K562 (cell line): Measurements from ENCODE around the gene MDM4. TPM values are rescaled to one million over a fixed set of nuclear protein-coding genes. Genes with fewer than 3 reads are reported as not detected.

Experiments used
- CREBBP ChIP-seq: IDR thresholded peaks from one replicate; pipeline ENCODE4 v1.6.1; 2012; ENCODE audit warnings: low read depth, mild to moderate bottlenecking, control low read depth, inconsistent platforms, low read length
- E2F4 ChIP-seq: sonication (generic); formaldehyde crosslinking; IDR thresholded peaks from 2 replicates; pipeline ENCODE4 v1.8.0; 2022; ENCODE audit warnings: mild to moderate bottlenecking, low read depth, missing genetic modification reagents
- E4F1 ChIP-seq: fragments of 250-450 bp; sonication (Bioruptor Pico); IDR thresholded peaks from 2 replicates; pipeline ENCODE4 v1.5.0; 2021; ENCODE audit warnings: mild to moderate bottlenecking, borderline replicate concordance
- ELF2 ChIP-seq: fragments of 250-450 bp; sonication (Bioruptor Pico); IDR thresholded peaks from 2 replicates; pipeline ENCODE4 v1.5.0; 2021; ENCODE audit warnings: mild to moderate bottlenecking
- MEF2D ChIP-seq: conservative IDR thresholded peaks from 2 replicates; pipeline ENCODE4 v1.6.1; 2016; ENCODE audit warnings: low read depth, missing genetic modification characterization, missing compliant biosample characterization
- MEIS2 ChIP-seq: fragments of 450-650 bp; IDR thresholded peaks from 2 replicates; pipeline ENCODE4 v1.6.1; 2014; ENCODE audit warnings: mild to moderate bottlenecking; ENCODE audit not compliant: partially characterized antibody
- MTA3 ChIP-seq: fragments of 450-650 bp; formaldehyde crosslinking; IDR thresholded peaks from 2 replicates; pipeline ENCODE4 v1.6.1; 2017; ENCODE audit warnings: mild to moderate bottlenecking, borderline replicate concordance
- NFATC3 ChIP-seq: fragments of 450-650 bp; IDR thresholded peaks from 2 replicates; pipeline ENCODE4 v1.6.1; 2017; ENCODE audit warnings: mild to moderate bottlenecking
- NKRF ChIP-seq: fragments of 450-650 bp; IDR thresholded peaks from 2 replicates; pipeline ENCODE4 v1.6.1; 2016; ENCODE audit warnings: borderline replicate concordance
- NR1H2 ChIP-seq: sonication (generic); formaldehyde crosslinking; IDR thresholded peaks from 2 replicates; pipeline ENCODE4 v1.4.0; 2020; ENCODE audit warnings: mild to moderate bottlenecking, missing genetic modification reagents
- PCBP1 ChIP-seq: fragments of 200-400 bp; formaldehyde crosslinking; IDR thresholded peaks from 2 replicates; pipeline ENCODE4 v1.6.1; 2018; ENCODE audit warnings: mild to moderate bottlenecking, low read depth, low read length; ENCODE audit not compliant: poor library complexity, severe bottlenecking
- POU5F1 ChIP-seq: fragments of 150-350 bp; IDR thresholded peaks from 2 replicates; pipeline ENCODE4 v1.6.1; 2014; ENCODE audit warnings: borderline replicate concordance, low read length, low read depth, mild to moderate bottlenecking; ENCODE audit not compliant: partially characterized antibody
- RFX7 ChIP-seq: fragments of 250-450 bp; sonication (Bioruptor Pico); IDR thresholded peaks from 2 replicates; pipeline ENCODE4 v1.5.1; 2021; ENCODE audit warnings: mild to moderate bottlenecking
- TAF7 ChIP-seq: fragments of 450-650 bp; IDR thresholded peaks from 2 replicates; pipeline ENCODE4 v1.6.1; 2016; ENCODE audit warnings: missing genetic modification characterization, missing compliant biosample characterization
- TCF7L2 ChIP-seq: fragments of 150-350 bp; IDR thresholded peaks from 2 replicates; pipeline ENCODE4 v1.6.1; 2016; ENCODE audit warnings: low read depth, mild to moderate bottlenecking, low read length, moderate library complexity
- ZNF609 ChIP-seq: sonication (generic); formaldehyde crosslinking; IDR thresholded peaks from 2 replicates; pipeline ENCODE4 v1.8.1; 2023; ENCODE audit warnings: missing genetic modification reagents, mild to moderate bottlenecking, borderline replicate concordance
- ZNF766 ChIP-seq: fragments of 200-800 bp; sonication (Bioruptor generic); conservative IDR thresholded peaks from 2 replicates; pipeline ENCODE4 v1.6.1; 2016; ENCODE audit warnings: missing genetic modification characterization, missing compliant biosample characterization
- polyA plus RNA-seq, 8 experiments: library from polyadenylated mRNA; depleted of rRNA in 4 of 8; stranded (reverse) in 5 of 8; unstranded in 3 of 8; fragments of >200 nt; fragmentation: Nextera tagmentation in 2 of 8; fragmentation: Illumina TruSeq in 1 of 8; extraction: Ambion mirVana in 2 of 8; extraction: Trizol in 1 of 8; gene quantifications; 2 replicates each; pipeline versions ENCODE4 v1.2.1 to v1.2.3, GENCODE V29; 2011 to 2014; ENCODE audit warnings: inconsistent platforms in 1 of 8, missing spikeins in 1 of 8
- total RNA-seq, 7 experiments: library from RNA; depleted of rRNA in 6 of 7; stranded (reverse); fragments of >200 nt in 6 of 7; fragmentation: Illumina TruSeq in 2 of 7; extraction: Trizol in 2 of 7; gene quantifications; 2 replicates each; pipeline versions ENCODE4 v1.2.1 to v1.2.3, GENCODE V29; 2011 to 2021; ENCODE audit warnings: low replicate concordance in 1 of 7

MDM4 gene
- total and polyA plus RNA-seq, 9 of the 15 experiments (the other 6 are each of a cell fraction or from before 2014, with no cell fraction given) = 3.3 to 61.7 (median 21.2) TPM

- peak; percentile 84 for TF ChIP-seq ELF2
- TF ChIP-seq POU5F1 = no peak
- peak; percentile 96 for TF ChIP-seq NKRF
- no peak for TF ChIP-seq NFATC3
- no peak; the same call in 1 of the 2 replicates for TF ChIP-seq MEF2D (tag)
- TF ChIP-seq E4F1 (CRISPR knock-in tag) = peak; percentile 73; the same call in 1 of the 2 replicates
- peak; percentile 77 for TF ChIP-seq E2F4 (CRISPR knock-in tag)
- TF ChIP-seq TCF7L2 = no peak
- TF ChIP-seq NR1H2 = 0 out of 2 replicates have a peak, but pooled peaks have one; percentile 91
- peak; percentile 22 for TF ChIP-seq MEIS2
- peak; percentile 85 for TF ChIP-seq TAF7 (tag)
- no peak for TF ChIP-seq RFX7
- TF ChIP-seq ZNF609 (CRISPR knock-in tag) = peak; percentile 42; the same call in 1 of the 2 replicates
- no peak; the same call in 1 of the 2 replicates for TF ChIP-seq ZNF766 (CRISPR knock-in tag)
- no peak for TF ChIP-seq CREBBP
- peak; percentile 98 for TF ChIP-seq PCBP1
- peak; percentile 95; the same call in 1 of the 2 replicates for TF ChIP-seq MTA3
Measured at GRCh38 chr1:204516180-204516879, at the start of gene MDM4 (continued).
